GM06990 (cell line): Measurements from ENCODE around the gene GALNT9.

Experiments
- DNase-seq: peaks from one replicate; pipeline ENCODE4 v3.0.0-alpha.2; 2011; ENCODE audit not compliant: insufficient read length; ENCODE audit errors: extremely low read depth
- H3K27me3 ChIP-seq: replicated peaks from 2 replicates; pipeline ENCODE4 v1.6.0; 2011; ENCODE audit warnings: low read length; ENCODE audit not compliant: control insufficient read depth, insufficient read depth
- H3K36me3 ChIP-seq: 2 replicates; pipeline ENCODE4 v1.5.1; 2011; ENCODE audit warnings: low read length; ENCODE audit not compliant: control insufficient read depth, insufficient read depth
- H3K4me3 ChIP-seq: replicated peaks from 2 replicates; pipeline ENCODE4 v1.5.1; 2011; ENCODE audit warnings: low read depth, mild to moderate bottlenecking, control low read depth, low read length
- CTCF ChIP-seq: IDR thresholded peaks from 2 replicates; pipeline ENCODE4 v1.5.1; 2011; ENCODE audit warnings: low read length, control low read depth, mild to moderate bottlenecking, inconsistent platforms; ENCODE audit not compliant: insufficient read depth, poor library complexity, severe bottlenecking

GALNT9 gene

DNA sequence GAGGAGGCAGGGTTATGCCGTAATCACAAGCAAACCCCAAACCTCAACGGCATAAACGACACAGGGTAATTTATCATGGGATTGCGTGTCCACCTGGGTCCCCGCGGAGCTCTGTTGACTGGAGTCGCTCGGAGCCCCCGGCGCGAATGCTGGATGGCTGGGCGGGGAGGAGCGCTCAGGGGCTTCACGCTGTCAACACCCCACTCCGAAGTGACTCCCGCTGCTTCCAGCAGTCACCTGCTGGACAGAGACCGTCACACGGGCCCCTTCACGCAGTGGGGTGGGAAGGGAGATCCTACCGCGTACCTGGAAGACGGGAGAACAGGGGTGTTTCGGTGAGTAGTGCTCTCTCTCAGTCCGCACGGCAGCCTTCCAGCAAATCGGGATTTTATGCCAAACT is 4.4 kb upstream of the GALNT9 start:
- H3K36me3 ChIP-seq = no peaks in the 10 kb centered on the region
- H3K4me3 ChIP-seq = no peak overlapping the region
- H3K27me3 ChIP-seq = no peaks in the 10 kb centered on the region
- TF ChIP-seq CTCF = no peak
- no peak for DNase-seq

- Histone ChIP-seq H3K4me3 (no peak overlapping the region), H3K27me3 (no peaks in the 10 kb centered on the region), H3K36me3 (no peaks in the 10 kb centered on the region)
- DNase-seq = no peak
- no peak for TF ChIP-seq CTCF
Observed at GRCh38 chr12:132333273-132333672, 3.9 kb upstream of the GALNT9 start.

- no peak for DNase-seq
- H3K27me3 ChIP-seq = no peaks in the 10 kb centered on the region
- no peak for TF ChIP-seq CTCF
- no peaks in the 10 kb centered on the region for H3K36me3 ChIP-seq
- H3K4me3 ChIP-seq = no peak overlapping the region
Observed at GRCh38 chr12:132330549-132330881, 1.1 kb upstream of the GALNT9 start.

DNA sequence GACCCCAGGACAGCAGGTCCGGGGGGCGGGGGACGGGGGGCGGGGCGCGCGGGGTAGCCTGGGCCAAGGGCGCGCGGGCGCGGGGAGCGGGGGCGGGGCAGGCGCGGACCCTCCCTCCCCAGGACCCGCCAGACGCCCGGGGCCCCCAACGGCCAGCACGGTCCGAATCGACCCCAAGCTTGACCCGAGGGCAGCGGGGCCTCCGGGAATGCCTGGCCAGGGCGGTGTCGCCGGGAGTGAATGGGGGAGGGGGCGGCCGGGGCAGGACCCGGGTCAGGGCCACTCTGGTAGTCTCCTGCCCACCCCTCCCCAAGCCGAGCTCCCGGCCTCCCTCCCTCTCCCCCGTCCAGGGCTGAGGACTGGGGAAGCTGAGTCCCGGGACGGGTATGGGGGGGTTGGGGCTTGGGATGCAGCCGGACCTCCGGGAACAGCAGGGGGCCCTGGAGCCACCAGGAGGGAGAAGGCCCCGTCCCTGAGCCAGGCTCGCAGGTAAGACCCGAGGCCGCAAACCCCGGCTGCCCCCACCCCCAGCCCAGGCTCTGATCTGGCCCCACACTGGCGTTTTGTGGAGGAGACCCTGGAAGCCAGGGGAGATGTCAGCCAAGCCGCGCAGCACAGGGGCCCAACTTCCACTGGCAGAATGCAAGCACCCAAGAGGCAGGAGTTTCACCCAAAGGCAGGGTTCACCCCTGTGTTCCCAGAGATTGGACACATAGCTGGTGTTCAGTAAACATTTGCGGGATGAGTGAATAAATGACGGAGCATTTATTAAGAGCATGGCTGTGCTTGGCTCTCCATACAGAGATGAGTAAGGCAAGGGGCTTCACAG is 545 bp upstream of the GALNT9 start:
- no peak for TF ChIP-seq CTCF
- no peaks in the 10 kb centered on the region for H3K36me3 ChIP-seq
- H3K27me3 ChIP-seq = no peaks in the 10 kb centered on the region
- no peak for DNase-seq
- H3K4me3 ChIP-seq = no peak overlapping the region

- no peak overlapping the region for H3K4me3 ChIP-seq
- TF ChIP-seq CTCF = no peak
- H3K36me3 ChIP-seq = no peaks in the 10 kb centered on the region
- H3K27me3 ChIP-seq = no peaks in the 10 kb centered on the region
- no peak for DNase-seq
Observed at GRCh38 chr12:132328282-132329029, 933 bp downstream of the GALNT9 start.
